BJ (cell line): ENCODE measurements around the gene SLC2A9. TPM values are rescaled to one million over a fixed set of nuclear protein-coding genes. Genes with fewer than 3 reads are reported as not detected.

Experiments
- CTCF ChIA-PET: fragments of 350-600 bp; formaldehyde crosslinking; extraction: SDS; loops from one replicate; lab custom pipeline; 2021; ENCODE audit warnings: antibody characterized with exemption, inconsistent platforms; lab: Yijun Ruan, JAX
- POLR2A ChIA-PET: fragments of 300-600 bp; sonication (Branson Sonifier 250); formaldehyde crosslinking; extraction: SDS; loops from one replicate; lab custom pipeline; 2021; ENCODE audit warnings: antibody characterized with exemption; lab: Charles Lee
- DNase-seq: peaks from one replicate; pipeline ENCODE4 v3.0.0-alpha.2; 2011; ENCODE audit warnings: low read depth
- H3K27me3 ChIP-seq: 2 replicates; pipeline ENCODE4 v1.6.0; 2011; ENCODE audit warnings: low read length; ENCODE audit not compliant: control insufficient read depth, insufficient read depth
- H3K36me3 ChIP-seq: 2 replicates; pipeline ENCODE4 v1.5.1; 2011; ENCODE audit warnings: low read length; ENCODE audit not compliant: control insufficient read depth, insufficient read depth
- H3K4me3 ChIP-seq: 2 replicates; pipeline ENCODE4 v1.5.1; 2011; ENCODE audit warnings: low read depth, mild to moderate bottlenecking, control low read depth, low read length
- polyA plus RNA-seq: library from polyadenylated mRNA; depleted of rRNA; stranded (reverse); fragments of >200 nt; gene quantifications from 2 replicates; pipeline ENCODE4 v1.2.3, GENCODE V29; 2011
- TF ChIP-seq, protein P1 (sequence below): IDR thresholded peaks from 2 replicates; pipeline ENCODE4 v1.5.1; 2011; ENCODE audit warnings: low read depth, mild to moderate bottlenecking, control low read depth, inconsistent platforms, low read length, moderate library complexity; ENCODE audit not compliant: insufficient read depth

SLC2A9 gene
- polyA plus RNA-seq, 1 experiment = 6.4 TPM

DNA sequence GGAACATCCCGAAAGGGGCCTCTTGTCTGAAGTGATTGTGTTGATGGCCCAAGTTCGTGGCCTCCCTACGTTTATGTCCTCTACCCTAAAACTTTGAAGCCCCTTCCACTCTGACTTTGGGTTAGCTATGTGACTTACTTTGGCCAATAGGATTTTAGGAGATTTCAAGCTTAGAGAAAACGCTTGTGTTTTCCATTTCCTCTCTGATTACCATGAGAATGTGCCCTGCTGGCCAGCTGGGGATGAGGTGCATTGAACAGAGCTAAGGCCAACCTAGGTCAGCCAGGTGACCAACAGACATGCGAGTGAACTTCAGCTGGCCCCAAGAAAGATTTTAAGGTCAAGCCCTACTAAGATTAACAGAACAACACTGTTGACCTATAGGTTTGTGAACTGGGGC, 82.4 kb downstream of the SLC2A9 start:
- Histone ChIP-seq H3K36me3 (no peaks in the 10 kb centered on the region), H3K4me3 (no peak overlapping the region), H3K27me3 (no peaks in the 10 kb centered on the region)
- ChIA-PET CTCF (no interaction called here), POLR2A (no interaction called here)
- TF ChIP-seq, protein P1, sequence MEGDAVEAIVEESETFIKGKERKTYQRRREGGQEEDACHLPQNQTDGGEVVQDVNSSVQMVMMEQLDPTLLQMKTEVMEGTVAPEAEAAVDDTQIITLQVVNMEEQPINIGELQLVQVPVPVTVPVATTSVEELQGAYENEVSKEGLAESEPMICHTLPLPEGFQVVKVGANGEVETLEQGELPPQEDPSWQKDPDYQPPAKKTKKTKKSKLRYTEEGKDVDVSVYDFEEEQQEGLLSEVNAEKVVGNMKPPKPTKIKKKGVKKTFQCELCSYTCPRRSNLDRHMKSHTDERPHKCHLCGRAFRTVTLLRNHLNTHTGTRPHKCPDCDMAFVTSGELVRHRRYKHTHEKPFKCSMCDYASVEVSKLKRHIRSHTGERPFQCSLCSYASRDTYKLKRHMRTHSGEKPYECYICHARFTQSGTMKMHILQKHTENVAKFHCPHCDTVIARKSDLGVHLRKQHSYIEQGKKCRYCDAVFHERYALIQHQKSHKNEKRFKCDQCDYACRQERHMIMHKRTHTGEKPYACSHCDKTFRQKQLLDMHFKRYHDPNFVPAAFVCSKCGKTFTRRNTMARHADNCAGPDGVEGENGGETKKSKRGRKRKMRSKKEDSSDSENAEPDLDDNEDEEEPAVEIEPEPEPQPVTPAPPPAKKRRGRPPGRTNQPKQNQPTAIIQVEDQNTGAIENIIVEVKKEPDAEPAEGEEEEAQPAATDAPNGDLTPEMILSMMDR = no peak
- DNase-seq = no peak

DNA sequence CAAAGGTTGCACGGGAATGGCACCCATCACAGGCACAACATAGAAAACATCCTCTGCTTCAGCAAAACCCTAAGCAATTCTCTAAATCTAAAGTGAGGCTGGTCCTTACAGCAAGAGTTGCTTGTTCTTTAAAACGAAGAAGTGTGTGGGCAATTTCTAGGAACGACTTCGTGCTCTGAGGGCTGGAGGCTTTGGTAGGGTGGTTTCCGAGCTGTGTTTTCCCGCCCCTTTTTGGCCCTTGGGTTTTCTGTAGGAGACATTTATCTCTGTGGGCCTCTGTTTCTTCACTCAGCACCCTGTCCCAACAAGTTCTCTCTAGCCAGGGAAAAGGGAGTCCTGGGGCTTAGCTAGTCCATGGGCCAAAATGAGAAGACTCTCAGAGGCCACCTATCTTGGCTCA, 84.2 kb downstream of the SLC2A9 start:
- POLR2A ChIA-PET = no interaction called here

DNA sequence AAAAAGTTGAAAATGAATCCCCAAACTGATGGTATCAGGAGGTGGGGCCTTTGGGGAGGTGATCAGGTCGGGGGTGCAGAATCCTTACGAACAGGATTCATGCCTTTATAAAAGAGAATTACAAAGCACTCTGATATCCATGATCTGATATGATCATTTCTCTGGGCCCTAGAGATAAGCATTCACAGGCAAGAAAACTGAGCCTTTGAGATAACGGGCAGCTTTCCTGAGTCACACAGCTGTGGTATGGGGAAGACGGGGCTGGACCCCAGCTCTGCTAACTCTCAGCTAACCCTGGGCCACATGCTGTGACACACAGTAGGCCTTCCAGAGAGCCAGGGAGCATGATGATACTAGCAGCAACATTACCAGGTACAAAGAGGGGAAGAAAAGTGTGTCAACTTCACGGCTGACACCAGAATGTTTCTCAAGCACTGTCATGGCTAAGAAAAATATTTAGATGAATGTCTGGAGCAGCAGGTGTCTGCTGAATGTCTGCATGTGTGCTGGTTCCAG, 85.1 kb downstream of the SLC2A9 start:
- no peaks in the 10 kb centered on the region for H3K36me3 ChIP-seq
- no peak for DNase-seq
- TF ChIP-seq, protein P1 = no peak
- ChIA-PET CTCF (no interaction called here), POLR2A (no interaction called here)
- H3K27me3 ChIP-seq = no peaks in the 10 kb centered on the region
- no peak overlapping the region for H3K4me3 ChIP-seq

More for the DNA sequence above, 84.2 kb downstream of the SLC2A9 start:
- Histone ChIP-seq H3K36me3 (no peaks in the 10 kb centered on the region), H3K4me3 (no peak overlapping the region), H3K27me3 (no peaks in the 10 kb centered on the region)
- no peak for DNase-seq
- CTCF ChIA-PET = no interaction called here
- TF ChIP-seq, protein P1 = no peak

DNA sequence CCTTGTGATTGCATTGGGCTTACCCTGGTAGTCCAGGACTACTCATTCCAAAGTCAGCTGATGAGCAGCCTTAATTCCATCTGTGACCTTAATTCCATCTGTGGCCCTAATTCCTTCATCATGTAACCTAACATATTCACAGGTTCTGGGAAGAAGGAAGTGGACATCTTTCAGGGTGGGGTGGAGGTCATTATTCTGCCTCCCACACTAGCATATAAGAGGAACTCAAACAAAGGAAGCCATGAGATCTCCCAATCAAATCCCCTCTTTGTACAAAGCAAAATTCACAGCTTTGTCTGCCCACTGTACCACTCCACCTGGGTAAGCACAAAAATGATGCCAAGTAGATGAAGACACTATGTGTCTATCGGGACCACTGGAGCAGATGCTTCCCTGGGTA, 87.3 kb downstream of the SLC2A9 start:
- Histone ChIP-seq H3K36me3 (no peaks in the 10 kb centered on the region), H3K4me3 (no peak overlapping the region), H3K27me3 (no peaks in the 10 kb centered on the region)
- ChIA-PET POLR2A (no interaction called here), CTCF (no interaction called here)
- TF ChIP-seq, protein P1 = no peak
- no peak for DNase-seq

DNA sequence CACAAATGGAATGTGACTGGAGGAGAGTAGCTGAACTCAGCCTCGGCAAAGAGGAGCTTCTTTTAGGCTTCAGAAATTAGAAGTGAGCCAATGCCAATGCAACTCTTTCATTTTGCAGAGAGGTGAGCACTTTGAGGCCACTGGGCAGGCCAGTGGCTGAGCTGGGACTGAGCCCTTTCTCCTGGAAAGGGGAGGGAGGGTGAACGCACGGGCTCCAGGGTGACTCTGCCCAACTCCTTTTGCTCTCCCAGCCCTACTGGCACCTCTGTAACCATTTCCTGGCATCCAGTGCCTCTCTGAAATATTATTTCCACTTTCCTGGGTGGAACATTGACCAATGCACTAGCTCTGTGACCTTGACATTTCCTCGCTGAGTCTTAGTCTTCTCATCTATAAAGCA, 88.1 kb downstream of the SLC2A9 start:
- Histone ChIP-seq H3K36me3 (no peaks in the 10 kb centered on the region), H3K27me3 (no peaks in the 10 kb centered on the region), H3K4me3 (no peak overlapping the region)
- TF ChIP-seq, protein P1 = no peak
- ChIA-PET POLR2A (no interaction called here), CTCF (no interaction called here)
- DNase-seq = no peak
